ENCODE data around the gene KCNJ10. TPM values are rescaled to one million over a fixed set of nuclear protein-coding genes. Genes with fewer than 3 reads are reported as not detected.
"Not testable (repeated sequence)": the region's sequence is repeated elsewhere in the genome, so short reads cannot be mapped to it uniquely, and the experiment has no call there.

KCNJ10 gene
- total RNA-seq (2014; rRNA removed; shearing (Covaris generic)): 0.10 and 0.12 TPM in 2 replicates

DNA sequence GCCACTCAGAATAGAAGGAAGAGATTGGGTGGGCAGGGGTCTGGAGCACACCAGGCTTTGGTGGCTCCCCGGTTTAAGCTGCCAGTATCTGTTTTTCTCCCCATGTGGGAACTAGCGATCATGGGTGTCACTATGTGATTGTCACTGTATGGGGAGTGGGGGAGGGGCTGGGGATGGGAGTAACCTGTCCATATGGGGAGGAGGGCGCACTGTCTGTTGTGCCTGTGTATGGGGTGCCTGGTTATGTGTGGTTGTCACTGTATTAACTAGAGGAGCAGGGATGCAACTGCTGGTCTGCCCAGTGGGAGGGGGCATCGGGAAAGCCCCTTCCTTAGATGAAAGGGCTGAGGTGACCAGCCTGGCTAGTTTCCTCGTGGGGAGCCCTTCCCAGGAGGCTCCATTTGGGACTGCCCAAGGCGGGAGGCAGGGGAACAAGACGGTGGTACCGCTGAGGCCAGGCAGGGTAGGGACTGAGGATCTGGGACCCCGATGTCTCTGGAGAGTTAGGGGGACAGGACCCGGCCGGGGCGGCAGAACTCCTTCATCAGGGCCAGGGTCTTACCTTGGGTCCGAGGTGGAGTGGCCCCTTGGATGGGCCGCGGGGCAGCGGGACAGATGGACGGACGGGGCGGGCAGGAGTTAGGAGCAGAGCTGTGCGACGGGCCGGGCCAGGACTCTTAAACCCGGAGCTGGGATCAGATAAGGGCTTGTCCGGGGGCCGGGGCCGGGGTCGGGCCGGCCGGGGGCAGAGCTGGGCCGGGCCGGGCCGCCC, at the start of gene KCNJ10:
TSS of gene KCNJ10 (minus strand) at position 701 of the 772 bp plus-strand sequence. CDS start 27,628 bp downstream, outside the sequence.
- no peak for DNase-seq (ENCODE audit: low read depth)

DNA sequence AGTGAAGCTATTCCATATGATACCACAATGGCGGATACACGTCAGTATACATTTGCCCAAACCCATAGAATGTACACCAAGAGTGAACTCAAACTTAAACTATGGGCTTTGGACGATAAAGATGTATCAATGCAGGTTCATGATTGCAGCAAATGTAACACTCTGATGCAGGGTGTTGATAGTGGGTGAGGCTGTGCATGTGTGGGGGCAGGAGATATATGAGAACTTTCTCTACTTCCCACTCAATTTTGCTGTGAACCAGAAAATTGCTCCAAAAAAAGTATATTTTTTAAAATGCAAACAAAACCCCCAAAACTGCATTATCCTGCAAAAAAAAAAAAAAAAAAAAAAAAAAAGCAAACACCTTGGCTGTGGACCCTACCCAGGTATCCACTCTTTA, 49.0 kb upstream of the KCNJ10 start:
- no peak for DNase-seq (ENCODE audit: low read depth)

DNA sequence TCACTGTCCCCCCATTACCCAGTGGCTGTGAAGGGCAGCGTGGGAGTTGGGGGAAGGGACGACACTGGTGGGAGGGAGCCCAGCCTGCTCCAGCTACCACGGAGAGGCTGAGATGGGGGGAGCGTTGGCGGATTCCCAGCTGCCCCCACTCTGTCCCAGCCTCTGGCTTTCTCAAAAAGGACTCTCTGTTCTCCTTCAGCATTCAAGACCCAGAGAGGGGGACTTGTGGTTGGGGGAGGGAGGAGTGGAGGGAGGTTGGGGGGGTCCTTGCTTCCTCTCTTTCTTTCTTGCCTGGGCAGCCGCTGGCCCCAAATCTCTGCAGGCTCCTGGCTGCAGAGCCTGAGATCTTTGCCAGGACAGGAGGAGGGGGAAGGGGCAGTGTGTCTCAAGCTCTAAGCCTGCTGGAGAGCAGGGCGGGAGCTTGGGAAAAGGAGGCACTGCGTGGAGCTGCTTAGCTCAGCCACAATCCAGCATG, 47.8 kb upstream of the KCNJ10 start:
- DNase-seq (ENCODE audit: low read depth): no peak

DNA sequence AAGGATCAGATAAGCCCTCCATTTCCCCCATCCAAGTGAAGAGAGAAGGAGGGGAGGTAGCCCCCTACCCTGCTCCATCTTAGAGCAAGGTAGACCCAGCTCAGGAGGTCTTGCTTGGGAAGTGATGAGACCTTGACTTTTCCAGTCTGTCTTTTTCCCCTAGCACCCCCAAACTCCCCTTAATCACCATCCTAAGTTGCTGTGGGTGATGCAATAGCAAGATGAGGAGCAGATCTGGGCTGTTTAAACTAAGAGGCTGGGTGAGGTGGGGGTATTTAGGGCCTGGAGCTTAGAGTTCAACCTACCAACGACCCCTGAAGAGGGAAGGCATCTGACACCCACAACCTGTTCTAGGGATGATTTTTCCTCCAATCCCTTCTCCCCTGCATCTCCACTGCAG, 47.3 kb upstream of the KCNJ10 start:
- no peak for DNase-seq (ENCODE audit: low read depth)

DNA sequence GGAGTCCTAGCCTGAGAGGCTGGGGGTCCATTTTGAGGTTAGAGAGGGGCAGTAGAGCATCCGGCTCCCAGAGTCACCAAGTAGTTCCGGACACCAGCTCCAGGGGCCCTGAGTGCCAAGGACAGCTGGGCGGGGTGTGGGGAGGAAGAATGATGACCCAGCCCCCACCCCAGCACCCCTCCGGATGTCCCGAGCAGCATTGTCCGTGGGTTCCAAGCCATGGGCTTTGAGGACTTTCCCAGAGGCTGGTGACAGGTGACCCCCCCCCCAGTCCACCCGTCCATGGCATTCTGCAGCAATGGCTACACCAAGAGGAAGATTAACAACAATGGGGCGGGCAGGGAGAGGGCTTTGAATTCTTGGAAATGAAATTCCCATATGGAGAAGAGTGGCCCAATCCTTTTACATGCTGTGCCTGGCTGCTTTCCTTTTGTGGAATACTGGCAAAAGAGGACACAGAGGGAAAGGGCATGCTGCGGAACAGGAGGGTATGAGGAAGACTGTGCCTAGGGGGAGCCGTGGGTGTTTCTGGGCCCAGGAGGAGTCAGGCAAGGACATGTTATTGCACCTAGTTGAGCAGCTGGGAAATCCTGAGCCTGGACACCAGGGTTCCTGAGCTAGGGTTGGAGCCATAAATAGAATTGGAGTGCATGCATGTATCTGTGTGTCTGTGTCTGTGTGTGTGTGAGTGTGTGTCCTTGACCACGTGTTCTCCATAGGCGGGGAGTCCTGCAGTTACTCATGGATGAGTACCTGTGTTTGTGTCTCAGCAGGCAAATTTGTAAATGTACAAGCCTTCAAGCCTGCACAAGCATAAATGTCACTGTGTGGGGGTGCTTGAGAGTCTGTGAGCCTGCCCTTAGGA, 46.6 kb upstream of the KCNJ10 start:
- DNase-seq (ENCODE audit: low read depth): no peak

DNA sequence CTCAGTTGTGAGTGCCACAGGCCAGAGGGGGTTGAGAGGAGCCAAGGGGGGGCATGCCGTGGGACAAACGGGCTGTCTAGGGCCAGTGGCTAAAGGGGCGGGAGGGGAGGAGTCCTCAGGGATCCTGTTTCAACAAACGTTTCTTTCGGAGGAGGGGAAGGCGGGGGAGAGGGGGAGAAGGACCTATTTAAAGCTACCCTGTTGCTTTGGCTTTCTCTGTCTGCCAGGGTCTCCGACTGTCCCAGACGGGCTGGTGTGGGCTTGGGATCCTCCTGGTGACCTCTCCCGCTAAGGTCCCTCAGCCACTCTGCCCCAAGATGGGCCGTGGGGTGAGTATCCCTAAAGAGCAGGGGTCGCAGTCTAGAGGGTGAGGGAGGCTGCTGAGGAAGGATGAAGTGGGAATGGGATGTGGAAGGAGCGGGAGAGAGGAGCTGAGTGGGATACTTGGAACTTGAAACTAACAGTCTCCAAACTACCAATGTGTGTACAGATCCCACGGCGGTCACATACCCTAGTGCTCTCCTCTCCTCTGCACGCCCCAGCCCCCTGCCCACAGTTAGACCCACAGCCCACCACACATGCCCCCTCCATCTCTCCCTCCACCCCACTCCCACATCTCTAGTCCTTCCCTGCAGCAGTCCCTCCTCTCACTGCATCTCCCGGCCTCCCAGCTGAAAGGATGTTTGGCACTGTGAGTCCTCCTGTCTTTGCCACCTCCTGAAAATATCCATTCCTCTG, 45.8 kb upstream of the KCNJ10 start, which contains the start of gene ATP1A2:
TSS of gene ATP1A2 (plus strand) at position 215 of the 738 bp plus-strand sequence. CDS start at position 318, 103 bp downstream.
- DNase-seq (ENCODE audit: low read depth): no peak

DNA sequence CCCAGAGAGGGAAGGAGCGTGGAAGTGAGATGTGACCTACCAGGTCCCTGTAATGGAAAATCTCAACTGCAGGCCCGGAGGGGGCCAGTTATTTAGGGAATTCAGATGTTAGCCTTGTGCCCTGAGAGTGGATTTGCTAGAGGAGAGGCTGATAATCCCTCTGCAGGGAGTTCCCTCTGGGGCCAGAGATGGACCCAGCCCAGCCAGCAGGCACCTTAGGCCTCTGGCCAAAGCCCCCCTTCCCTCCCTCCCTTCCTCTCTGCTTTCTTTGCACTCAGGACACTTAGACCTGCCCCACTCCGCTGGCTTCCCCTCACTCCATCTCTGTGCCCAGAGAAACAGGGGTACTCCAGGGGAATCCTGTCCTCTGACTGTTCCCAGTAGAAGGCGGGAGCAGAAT, 44.1 kb upstream of the KCNJ10 start:
- no peak for DNase-seq (ENCODE audit: low read depth)

DNA sequence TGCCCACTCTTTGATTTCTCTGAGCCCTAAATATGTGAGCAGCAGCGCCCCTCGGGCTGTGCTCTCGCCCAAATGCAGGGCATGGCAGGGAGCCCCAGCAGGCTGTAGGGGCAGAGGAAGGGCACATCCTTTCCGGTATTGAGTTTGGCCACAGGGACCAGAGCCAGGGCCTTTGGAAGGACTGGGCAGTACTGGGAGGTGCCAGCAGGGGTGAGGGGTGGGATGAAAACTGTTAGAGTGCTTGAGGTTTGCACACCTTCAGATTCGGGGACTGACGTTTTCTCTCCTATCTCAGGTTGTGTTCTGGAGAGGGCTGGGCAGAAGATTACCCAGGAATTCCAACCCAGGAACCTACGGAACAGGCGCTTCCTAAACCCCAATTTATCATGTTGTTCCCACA, 43.4 kb upstream of the KCNJ10 start:
- DNase-seq (ENCODE audit: low read depth): no peak

DNA sequence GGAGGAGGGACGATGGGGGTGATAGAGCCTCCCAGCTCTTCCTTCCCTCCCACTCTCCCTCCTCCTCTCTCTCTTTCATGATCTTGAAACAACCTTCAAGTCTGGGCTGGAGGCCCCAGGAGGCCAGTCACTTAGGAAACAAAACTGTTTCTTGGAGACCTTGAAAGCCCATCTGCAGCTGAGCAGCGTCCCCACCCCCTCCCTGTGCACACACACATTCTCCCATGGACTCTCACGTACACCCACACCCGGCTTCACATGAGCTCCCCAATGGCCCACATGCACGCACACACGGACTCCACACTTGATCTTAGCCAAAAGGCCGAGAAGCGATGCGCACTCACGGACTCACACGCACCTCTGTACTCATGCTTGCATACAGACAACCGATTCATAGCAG, 42.4 kb upstream of the KCNJ10 start:
- no peak for DNase-seq (ENCODE audit: low read depth)

DNA sequence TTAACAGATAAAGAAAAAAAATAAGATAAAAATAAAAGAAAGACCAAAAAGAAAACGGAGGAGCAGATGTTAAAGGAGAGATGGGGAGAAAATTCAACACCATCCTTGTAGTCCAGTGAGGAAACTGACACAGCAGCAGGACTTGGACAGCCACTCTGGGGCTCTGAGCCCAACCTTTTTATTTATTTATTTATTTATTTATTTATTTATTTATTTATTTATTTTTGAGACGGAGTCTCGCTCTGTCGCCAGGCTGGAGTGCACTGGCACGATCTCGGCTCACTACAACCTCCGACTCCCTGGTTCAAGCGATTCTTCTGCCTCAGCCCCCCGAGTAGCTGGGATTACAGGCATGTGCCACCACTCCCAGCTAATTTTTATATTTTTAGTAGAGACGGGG, 41.5 kb upstream of the KCNJ10 start:
- not testable (repeated sequence) for DNase-seq (ENCODE audit: low read depth)

DNA sequence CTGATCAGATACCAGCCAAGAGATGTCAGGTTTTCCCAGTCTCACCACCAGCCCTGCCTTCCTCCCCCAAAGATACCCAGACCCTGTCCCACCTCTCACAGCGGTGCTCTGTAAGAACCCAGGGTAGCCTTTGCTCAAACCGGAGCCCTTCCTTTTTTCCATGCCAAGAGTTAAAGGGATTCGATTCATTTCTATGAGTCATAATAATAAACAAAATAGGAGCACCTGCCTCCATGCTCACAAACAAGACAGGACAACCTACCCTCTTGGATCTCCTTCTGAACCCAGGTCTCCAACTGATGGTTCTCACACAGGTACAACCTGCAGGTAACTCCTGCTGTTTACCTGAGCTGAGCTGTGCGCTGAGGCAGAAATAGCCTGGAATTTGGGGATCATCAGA, 39.7 kb upstream of the KCNJ10 start:
- no peak for DNase-seq (ENCODE audit: low read depth)

DNA sequence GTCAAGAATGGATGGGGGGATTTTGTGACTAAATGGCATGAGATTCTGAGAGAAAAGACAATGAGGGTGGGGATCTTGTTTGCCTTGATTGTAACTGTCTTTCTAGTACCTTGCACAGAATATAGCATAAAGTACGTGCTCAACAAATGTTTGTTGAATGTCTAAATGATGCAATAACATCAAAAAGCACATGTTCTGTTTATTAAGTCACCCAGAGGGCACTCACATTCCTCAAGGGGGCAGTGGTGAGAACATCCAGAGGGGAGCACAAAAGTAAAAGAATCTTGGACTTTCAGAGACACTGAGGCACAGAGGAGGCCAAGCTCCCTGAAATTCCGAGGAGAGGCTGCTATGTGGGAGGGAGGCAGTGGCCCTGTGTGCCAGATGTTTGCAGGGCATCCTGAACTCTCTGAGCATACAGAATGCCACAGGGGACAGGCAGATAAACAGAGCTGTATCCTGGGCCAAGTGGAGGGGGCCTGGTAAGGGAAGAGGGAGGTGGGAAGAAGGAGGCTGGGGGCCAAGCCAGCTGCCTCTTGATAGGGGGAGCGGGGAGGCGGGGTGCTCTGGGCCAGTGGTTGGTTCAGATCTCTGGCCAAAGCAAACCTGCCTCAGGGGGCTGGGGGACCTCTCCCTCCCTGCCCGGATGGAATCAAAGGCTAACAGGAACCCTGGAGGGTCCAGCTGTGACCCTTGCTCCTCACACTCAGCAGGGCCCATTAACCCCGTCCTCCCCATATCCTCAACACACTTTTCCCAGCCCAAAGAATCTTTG, 39.1 kb upstream of the KCNJ10 start:
- peak; percentile 42 for DNase-seq (ENCODE audit: low read depth)

DNA sequence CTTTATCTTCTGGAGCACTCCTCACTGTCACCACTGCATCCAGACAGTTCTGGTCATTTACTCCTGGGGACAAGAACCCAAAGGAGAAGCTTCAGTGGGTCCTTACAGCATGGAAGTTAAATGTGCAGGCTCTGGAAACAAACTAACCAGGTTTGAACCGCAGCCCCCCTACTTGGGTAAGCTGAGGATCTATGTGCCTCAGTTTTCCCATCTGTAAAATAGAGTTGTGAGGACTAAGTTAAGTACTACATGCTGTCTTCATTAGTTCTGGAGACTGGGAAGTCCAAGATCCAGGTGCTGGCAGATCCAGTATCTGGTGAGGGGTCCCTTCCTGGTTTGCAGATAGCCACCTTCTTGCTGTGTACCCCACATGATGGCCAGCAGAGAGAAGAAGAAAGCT, 37.6 kb upstream of the KCNJ10 start:
- no peak for DNase-seq (ENCODE audit: low read depth)

DNA sequence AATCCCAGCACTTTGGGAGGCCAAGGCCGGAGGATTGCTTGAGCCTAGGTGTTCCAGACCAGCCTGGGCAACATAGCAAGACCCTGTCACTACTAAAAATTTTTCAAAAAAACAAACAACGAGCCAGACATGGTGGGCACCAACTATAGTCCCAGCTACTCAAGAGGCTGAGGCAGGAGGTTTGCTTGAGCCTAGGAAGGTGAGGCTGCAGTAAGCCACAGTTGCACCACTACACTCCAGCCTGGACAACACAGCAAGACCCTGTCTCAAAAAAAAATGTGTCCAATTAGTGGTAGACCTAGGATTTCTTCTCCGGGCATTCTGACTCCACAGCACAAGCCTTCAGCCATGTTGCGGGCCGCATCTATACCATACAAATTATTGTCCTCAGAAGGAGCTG, 35.2 kb upstream of the KCNJ10 start:
- no peak for DNase-seq (ENCODE audit: low read depth)

DNA sequence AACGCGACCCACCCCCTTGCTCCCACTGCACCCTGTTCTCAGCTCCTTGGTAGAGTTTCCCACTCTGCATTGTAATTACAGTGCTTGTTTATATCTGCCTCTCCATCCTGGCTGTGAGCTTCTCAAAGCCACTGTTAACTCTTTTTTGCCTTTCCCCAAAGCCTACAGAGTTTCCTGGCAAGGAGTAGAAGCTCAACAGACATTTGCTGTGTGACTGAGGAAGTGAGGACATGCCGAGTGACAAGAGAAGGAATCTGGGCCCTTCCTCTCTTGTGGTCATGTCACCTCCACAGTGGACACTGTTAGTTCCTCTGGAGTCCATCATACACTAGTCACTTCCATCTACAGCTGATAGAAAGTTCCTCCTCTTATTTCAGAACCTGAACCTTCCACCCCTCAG, 34.5 kb upstream of the KCNJ10 start:
- no peak for DNase-seq (ENCODE audit: low read depth)

DNA sequence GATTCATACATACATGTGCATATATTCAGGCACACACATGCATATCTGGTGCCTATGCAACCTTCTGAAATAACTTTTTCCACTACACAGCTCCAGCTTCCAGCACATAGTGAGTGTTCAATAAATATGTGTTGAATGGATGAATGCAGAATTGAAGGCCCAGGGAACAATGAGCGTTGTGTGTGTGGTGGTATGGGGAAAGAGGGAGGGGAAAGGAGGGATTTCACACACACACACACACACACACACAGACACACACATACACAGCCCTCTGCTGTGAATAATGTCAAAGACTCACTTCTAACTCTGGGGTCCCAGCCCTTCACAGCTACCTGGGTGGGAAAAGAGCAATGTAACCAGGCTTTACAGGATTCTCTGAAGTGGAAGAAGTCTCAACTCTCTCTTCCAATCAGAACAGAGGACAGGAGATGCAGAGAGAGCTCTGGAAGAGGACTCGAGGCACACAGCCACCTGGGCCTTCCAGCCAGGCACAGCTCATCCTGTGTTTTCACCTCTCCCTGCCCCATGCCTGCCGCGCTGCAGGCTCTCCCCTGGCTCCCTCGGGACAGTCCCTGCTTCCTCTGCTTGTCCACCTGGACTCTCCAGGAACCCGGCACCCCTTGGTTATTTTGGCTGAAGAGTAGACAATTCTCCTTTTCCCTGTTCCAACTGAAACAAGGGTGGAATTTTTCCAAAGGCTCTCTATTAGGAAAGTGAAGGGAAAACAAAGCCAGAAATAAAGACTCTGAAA, 33.9 kb upstream of the KCNJ10 start:
- DNase-seq (ENCODE audit: low read depth): no peak

DNA sequence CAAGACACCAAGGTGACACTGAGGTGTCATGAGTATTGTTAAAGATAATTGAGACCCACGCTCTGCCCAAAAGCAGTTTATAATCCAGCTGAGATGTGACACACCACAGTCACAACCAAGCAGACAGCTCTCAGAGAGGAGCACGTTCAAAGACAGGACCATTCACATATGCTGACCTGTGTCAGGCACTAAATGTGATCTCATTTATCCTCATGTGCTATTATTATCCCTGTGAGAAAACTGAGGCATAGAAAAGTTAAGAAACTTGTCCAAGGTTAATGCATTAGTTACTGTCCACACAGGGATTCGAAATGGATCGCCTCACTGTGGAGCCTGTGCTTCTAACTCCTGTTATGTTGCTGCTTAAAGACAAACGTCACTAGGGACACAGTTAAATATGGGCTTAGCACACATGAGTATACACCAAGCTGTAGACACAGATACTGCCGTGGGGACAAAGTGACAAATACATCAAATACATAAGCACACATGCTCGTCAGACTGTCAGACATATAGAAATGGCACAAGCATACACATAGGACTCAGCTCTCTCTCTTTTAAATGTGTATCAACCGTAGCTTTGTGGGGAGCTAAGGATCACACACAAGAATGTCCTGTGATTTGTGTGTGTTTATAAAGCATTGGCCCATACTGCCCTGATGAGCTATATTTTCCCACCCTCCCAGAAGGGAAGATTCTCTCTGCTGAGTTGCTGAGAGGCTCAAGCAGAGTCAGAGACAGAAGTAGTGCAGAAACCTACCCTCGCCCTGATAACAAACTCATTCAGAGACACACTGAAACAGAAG, 32.0 kb upstream of the KCNJ10 start:
- no peak for DNase-seq (ENCODE audit: low read depth)

DNA sequence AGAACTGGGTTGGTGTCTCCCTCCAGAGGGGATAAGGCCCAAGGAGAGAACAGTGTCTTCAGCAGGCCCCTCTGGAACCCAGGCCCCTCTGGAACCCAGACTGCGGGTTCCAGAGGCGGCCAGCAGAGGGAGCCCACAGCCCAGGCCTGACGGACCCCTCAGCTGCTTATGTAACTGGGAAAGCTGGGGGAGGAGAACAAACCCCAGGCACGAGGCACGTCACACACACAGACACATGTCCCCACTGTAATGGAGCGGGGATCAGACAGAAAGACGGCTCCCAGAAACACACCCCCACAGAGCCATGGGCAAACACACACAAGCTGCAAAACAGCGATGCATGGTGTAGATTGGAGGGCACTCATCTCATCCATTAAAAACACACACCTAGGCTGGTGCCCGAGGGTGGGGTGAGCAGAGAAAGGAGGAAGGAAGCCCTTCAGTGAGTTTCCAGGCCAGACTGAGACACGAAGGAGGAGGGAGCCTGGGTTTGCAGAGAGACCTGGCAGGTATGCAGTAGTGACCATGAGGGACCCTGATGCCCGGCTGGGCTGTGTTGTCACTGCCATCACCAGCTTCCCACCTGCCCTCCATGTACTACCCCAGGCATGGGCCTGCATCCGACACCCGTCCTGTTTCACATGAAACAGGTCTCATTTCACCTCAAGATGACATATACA, 31.2 kb upstream of the KCNJ10 start:
- peak; percentile 73 for DNase-seq (ENCODE audit: low read depth)

Measured in RPMI7951 (cell line).